ENCODE data around the gene PTPRG. TPM values are rescaled to one million over a fixed set of nuclear protein-coding genes. Genes with fewer than 3 reads are reported as not detected.

Gene PTPRG
- total and polyA plus RNA-seq, 2 of the 13 experiments (the other 11 are each of a cell fraction or from before 2014, with no cell fraction given): 8.0 to 25.3 TPM

- TF ChIP-seq NCOA1 (CRISPR knock-in tag; IDR thresholded peaks at IDR 0.05) (0 out of 2 replicates have a peak, but pooled peaks have one; percentile 62), ZNF12 (CRISPR knock-in tag; IDR thresholded peaks at IDR 0.05) (peak; percentile 48; the same call in 1 of the 2 replicates), ATF7-NPFF (CRISPR knock-in tag; IDR thresholded peaks at IDR 0.05; ENCODE audit: low read depth) (no peak), ZBTB37 (CRISPR knock-in tag; IDR thresholded peaks at IDR 0.05) (no peak), ZGPAT (CRISPR knock-in tag; IDR thresholded peaks at IDR 0.05) (peak; percentile 69; the same call in 1 of the 2 replicates), ATF4 (CRISPR knock-in tag; IDR thresholded peaks at IDR 0.05) (peak in 1 of 2 experiments; percentile 50; a peak in 1 of 4 replicates), ZSCAN31 (CRISPR knock-in tag; IDR thresholded peaks at IDR 0.05; ENCODE audit: low read depth) (no peak), HDAC2 (CRISPR knock-in tag; IDR thresholded peaks at IDR 0.05) (peak; percentile 41; the same call in 1 of the 2 replicates), HNF1A (IDR thresholded peaks at IDR 0.05; ENCODE audit: low read depth) (no peak), HNF1A (CRISPR knock-in tag; IDR thresholded peaks at IDR 0.05; ENCODE audit: borderline replicate concordance) (peak; percentile 73; the same call in 1 of the 2 replicates), HNRNPUL1 (IDR thresholded peaks at IDR 0.05; ENCODE audit: low read depth, low read length) (no peak), ZNF550 (CRISPR knock-in tag; IDR thresholded peaks at IDR 0.05; ENCODE audit: borderline replicate concordance) (no peak), MXD4 (CRISPR knock-in tag; IDR thresholded peaks at IDR 0.05) (0 out of 2 replicates have a peak, but pooled peaks have one; percentile 12), ZFP36 (IDR thresholded peaks at IDR 0.05; ENCODE audit: borderline replicate concordance, low read depth, low read length, partially characterized antibody) (no peak), KLF11 (CRISPR knock-in tag; IDR thresholded peaks at IDR 0.05) (no peak), TP53 (CRISPR knock-in tag; conservative IDR thresholded peaks at IDR 0.05) (peak; percentile 41; the same call in 1 of the 2 replicates)
Observed at GRCh38 chr3:61560517-61561373, 626 bp upstream of the PTPRG start (continued).

Data from HepG2 (cell line).